HepG2 (cell line): Measurements from ENCODE around the gene MAN1A2. TPM values are rescaled to one million over a fixed set of nuclear protein-coding genes. Genes with fewer than 3 reads are reported as not detected.

Experiments
- ATAC-seq: fragments of 200-7000 bp; cut with Tn5 transposase; 3 replicates; pipeline ENCODE4 v1.9.1; 2020; ENCODE audit warnings: mild to moderate bottlenecking, moderate library complexity
- BruUV-seq: library from RNA; stranded (reverse); fragments of 400-500 nt; replicated peaks from 2 replicates; lab custom pipeline; 2021; lab: Mats Ljungman, UMichigan
- CTCF ChIA-PET: fragments of 300-600 bp; formaldehyde crosslinking; extraction: SDS; loops from one replicate; lab custom pipeline; 2021; ENCODE audit warnings: low total read pairs, inconsistent platforms, low intra/inter-chr PET ratio; lab: Yijun Ruan, JAX
- POLR2A ChIA-PET: fragments of 350-600 bp; sonication (Branson Sonifier 250); formaldehyde crosslinking; loops from one replicate; lab custom pipeline; 2020; ENCODE audit warnings: antibody characterized with exemption, inconsistent platforms; lab: Yijun Ruan, JAX
- DNase-seq: peaks from one replicate; pipeline ENCODE4 v3.0.0-alpha.2; 2015; ENCODE audit warnings: low spot score
- FAIRE-seq: peaks from 3 replicates; lab custom pipeline; 2011; peaks lifted over from hg19 to GRCh38; lab: Jason Lieb, UNC
- H2AFZ ChIP-seq: one replicate; pipeline ENCODE4 v1.6.1; 2011; ENCODE audit warnings: low read length, inconsistent platforms
- H3K27ac ChIP-seq: fragments of 300-600 bp; 3 replicates; pipeline ENCODE4 v1.8.0; 2011; ENCODE audit warnings: mixed run types, mild to moderate bottlenecking, mixed read lengths, low read length, inconsistent platforms; ENCODE audit not compliant: insufficient read depth; ENCODE audit errors: extremely low read length
- H3K27me3 ChIP-seq, 2 experiments: fragments of 200-600 bp in 1 of 2; 2 replicates in 1 of 2; 3 replicates in 1 of 2; pipeline versions ENCODE4 v1.6.0 to v1.8.0; 2011; ENCODE audit warnings: low read length in 2 of 2, mild to moderate bottlenecking in 2 of 2, moderate library complexity in 2 of 2, inconsistent platforms in 1 of 2; ENCODE audit not compliant: insufficient read depth in 2 of 2, control insufficient read depth in 1 of 2
- H3K36me3 ChIP-seq, 2 experiments: fragments of 200-600 bp in 1 of 2; replicated peaks in 1 of 2; 2 replicates in 1 of 2; 3 replicates in 1 of 2; pipeline versions ENCODE4 v1.5.1 to v1.8.0; 2011; ENCODE audit warnings: low read length in 2 of 2, inconsistent platforms in 1 of 2; ENCODE audit not compliant: insufficient read depth in 2 of 2, control insufficient read depth in 1 of 2
- H3K4me1 ChIP-seq: 2 replicates; pipeline ENCODE4 v1.5.1; 2012; ENCODE audit warnings: low read length, inconsistent platforms; ENCODE audit not compliant: insufficient read depth
- H3K4me2 ChIP-seq: 2 replicates; pipeline ENCODE4 v1.6.0; 2011; ENCODE audit warnings: low read depth, low read length, inconsistent platforms
- H3K4me3 ChIP-seq, 3 experiments: fragments of 200-600 bp in 1 of 3; sonication (generic), shearing (Covaris generic) in 1 of 3; replicated peaks in 1 of 3; 2 replicates each; pipeline ENCODE4 v1.5.1; 2011 to 2016; ENCODE audit warnings: low read length in 3 of 3, inconsistent platforms in 2 of 3, low read depth in 2 of 3, mild to moderate bottlenecking in 2 of 3, control low read depth in 1 of 3, mixed read lengths in 1 of 3; ENCODE audit not compliant: insufficient read depth in 1 of 3
- H3K79me2 ChIP-seq: one replicate; pipeline ENCODE4 v1.6.1; 2011; ENCODE audit warnings: low read length, inconsistent platforms; ENCODE audit not compliant: insufficient read depth
- H3K9ac ChIP-seq: 2 replicates; pipeline ENCODE4 v1.6.0; 2011; ENCODE audit warnings: mild to moderate bottlenecking, low read depth, low read length, inconsistent platforms; ENCODE audit not compliant: insufficient read depth
- H3K9me3 ChIP-seq: 2 replicates; pipeline ENCODE4 v1.5.1; 2012; ENCODE audit warnings: mild to moderate bottlenecking, low read length
- H4K20me1 ChIP-seq: 2 replicates; pipeline ENCODE4 v1.6.0; 2011; ENCODE audit warnings: inconsistent platforms, mild to moderate bottlenecking, low read length, moderate library complexity; ENCODE audit not compliant: insufficient read depth
- BORCS8-MEF2B ChIP-seq: sonication (generic); formaldehyde crosslinking; IDR thresholded peaks from 2 replicates; pipeline ENCODE4 v1.8.0; 2022; ENCODE audit warnings: mild to moderate bottlenecking, missing genetic modification reagents
- CCDC6 ChIP-seq: sonication (generic); formaldehyde crosslinking; IDR thresholded peaks from 2 replicates; pipeline ENCODE4 v1.8.1; 2022; ENCODE audit warnings: mild to moderate bottlenecking, missing genetic modification reagents, moderate library complexity
- KDM5A ChIP-seq: fragments of 200-600 bp; sonication (generic); IDR thresholded peaks from 2 replicates; pipeline ENCODE4 v1.7.0; 2018; ENCODE audit warnings: antibody characterized with exemption, mild to moderate bottlenecking, low read length, borderline replicate concordance
- RBFOX2 ChIP-seq: fragments of 200-400 bp; formaldehyde crosslinking; IDR thresholded peaks from 2 replicates; pipeline ENCODE4 v1.6.1; 2017; ENCODE audit warnings: low read depth, mild to moderate bottlenecking, low read length
- REPIN1 ChIP-seq: sonication (generic); formaldehyde crosslinking; IDR thresholded peaks from 2 replicates; pipeline ENCODE4 v1.8.0; 2022; ENCODE audit warnings: missing genetic modification reagents, low read depth, mild to moderate bottlenecking, borderline replicate concordance
- YY1 ChIP-seq: IDR thresholded peaks from 2 replicates; pipeline ENCODE4 v1.6.1; 2011; ENCODE audit warnings: low read length, low read depth, moderate library complexity, mild to moderate bottlenecking; ENCODE audit not compliant: insufficient read depth, insufficient replicate concordance
- ZBTB7B ChIP-seq: sonication (generic); formaldehyde crosslinking; IDR thresholded peaks from 2 replicates; pipeline ENCODE4 v1.4.0; 2020; ENCODE audit warnings: missing genetic modification reagents
- ZFP82 ChIP-seq: sonication (generic); formaldehyde crosslinking; IDR thresholded peaks from 2 replicates; pipeline ENCODE4 v1.5.1; 2020; ENCODE audit warnings: mild to moderate bottlenecking, missing genetic modification reagents, borderline replicate concordance
- ZNF367 ChIP-seq: sonication (generic); formaldehyde crosslinking; IDR thresholded peaks from 2 replicates; pipeline ENCODE4 v1.4.0; 2020; ENCODE audit warnings: missing genetic modification reagents, borderline replicate concordance
- ZNF382 ChIP-seq: sonication (generic); formaldehyde crosslinking; IDR thresholded peaks from 2 replicates; pipeline ENCODE4 v1.5.0; 2020; ENCODE audit warnings: missing genetic modification reagents, mild to moderate bottlenecking, borderline replicate concordance
- ZNF446 ChIP-seq: sonication (generic); formaldehyde crosslinking; IDR thresholded peaks from 2 replicates; pipeline ENCODE4 v1.5.0; 2020; ENCODE audit warnings: mild to moderate bottlenecking, missing genetic modification reagents
- ZNF572 ChIP-seq: sonication (generic); formaldehyde crosslinking; IDR thresholded peaks from 2 replicates; pipeline ENCODE4 v1.5.1; 2020; ENCODE audit warnings: mild to moderate bottlenecking, missing genetic modification reagents
- WGBS: methylation state at CpG from one replicate; pipeline ENCODE4 v1.1.6; 2017; ENCODE audit warnings: low lambda C conversion rate; 5-methylcytosine and 5-hydroxymethylcytosine counted together
- in situ Hi-C: cut with HindIII; loops from 2 replicates; pipeline ENCODE4 v1.10.0; 2017; ENCODE audit warnings: low pct_unique_long_range_greater_than_20kb; ENCODE audit not compliant: extremely low pct_ligation_motif_present
- intact Hi-C: fragments of 100-400 bp; cut with micrococcal nuclease; formaldehyde crosslinking; loops from one replicate; pipeline ENCODE4 v1.10.0; 2022; ENCODE audit not compliant: unreplicated experiment
- polyA plus RNA-seq, 8 experiments: library from polyadenylated mRNA; depleted of rRNA in 3 of 8; stranded (reverse) in 7 of 8; unstranded in 1 of 8; fragments of >200 nt; fragmentation: Illumina TruSeq in 4 of 8; extraction: Trizol in 4 of 8; gene quantifications; 2 replicates each; pipeline versions ENCODE4 v1.2.1 to v1.2.3, GENCODE V29; 2011 to 2016; ENCODE audit warnings: low read depth in 4 of 8, missing spikeins in 1 of 8, mixed read lengths in 1 of 8; ENCODE audit not compliant: insufficient read depth in 1 of 8
- total RNA-seq, 5 experiments: library from RNA; depleted of rRNA; stranded (reverse); fragments of >200 nt; fragmentation: Illumina TruSeq; extraction: Trizol; gene quantifications; 2 replicates each; pipeline ENCODE4 v1.2.3, GENCODE V29; 2016; ENCODE audit warnings: low read depth in 1 of 5
- TF ChIP-seq, protein P1 (sequence below): fragments of 450-650 bp; IDR thresholded peaks from 2 replicates; pipeline ENCODE4 v1.6.1; 2017
- TF ChIP-seq, protein P2 (sequence below): sonication (generic); formaldehyde crosslinking; conservative IDR thresholded peaks from 2 replicates; pipeline ENCODE4 v1.4.0; 2020; ENCODE audit warnings: missing genetic modification reagents
- TF ChIP-seq, protein P3 (sequence below): sonication (generic); formaldehyde crosslinking; IDR thresholded peaks from 2 replicates; pipeline ENCODE4 v1.4.0; 2020; ENCODE audit warnings: missing genetic modification reagents
- TF ChIP-seq, protein P4 (sequence below): sonication (generic); formaldehyde crosslinking; IDR thresholded peaks from 2 replicates; pipeline ENCODE4 v1.8.1; 2023; ENCODE audit warnings: mild to moderate bottlenecking, missing genetic modification reagents

The MAN1A2 gene
- total and polyA plus RNA-seq, 2 of the 13 experiments (the other 11 are each of a cell fraction or from before 2014, with no cell fraction given): 8.0 to 19.9 TPM

DNA sequence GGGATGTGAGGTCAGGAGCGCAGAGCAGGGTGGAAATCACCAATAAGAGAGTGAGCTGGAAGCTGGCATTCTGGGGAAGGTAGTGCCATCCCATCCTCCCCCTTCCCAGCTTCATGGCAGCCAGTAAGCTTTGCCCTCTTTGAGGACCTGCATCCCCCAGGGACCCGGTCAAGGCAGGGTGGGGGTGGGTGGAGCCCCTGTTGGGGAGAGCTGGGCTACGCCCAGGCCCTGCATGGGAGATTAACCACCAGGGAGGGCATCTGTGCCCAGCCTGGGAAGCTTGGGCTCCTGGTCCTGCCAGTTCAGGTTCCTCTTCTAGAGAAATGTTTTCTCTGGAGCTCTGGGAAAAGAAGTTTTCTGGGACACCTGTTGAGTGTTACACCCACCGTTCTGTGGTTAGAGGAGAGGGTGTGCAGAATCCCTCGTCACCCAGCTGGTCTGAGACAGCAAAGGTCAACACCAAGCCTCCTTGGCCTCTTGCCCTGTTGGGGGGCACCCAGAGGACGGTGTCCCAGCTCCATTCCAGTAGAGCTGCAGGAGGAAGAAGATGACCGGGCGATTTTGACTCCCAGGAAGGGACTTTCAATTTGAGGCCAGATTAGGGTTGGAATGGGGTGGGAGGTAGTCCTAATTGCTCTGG is 208.5 kb downstream of the MAN1A2 start:
- Histone ChIP-seq H3K36me3 (no peaks in the 10 kb centered on the region), H3K9ac (no peak overlapping the region), H4K20me1 (no peaks in the 10 kb centered on the region), H3K27ac (no peak overlapping the region), H3K27me3 (peaks cover 0 to 1% of the 10 kb centered on the region in 2 experiments; a peak in 2 of 5 replicates), H2AFZ (no peak overlapping the region), H3K9me3 (no peaks in the 10 kb centered on the region), H3K4me1 (peaks cover 28% of the 10 kb centered on the region), H3K4me2 (no peak overlapping the region), H3K4me3 (no peak overlapping the region), H3K79me2 (no peaks in the 10 kb centered on the region)
- intact Hi-C loops (no loop called here), in situ Hi-C loops (no loop called here)
- FAIRE-seq: no peak
- BruUV-seq: no TSS peak
- TF ChIP-seq, protein P1, sequence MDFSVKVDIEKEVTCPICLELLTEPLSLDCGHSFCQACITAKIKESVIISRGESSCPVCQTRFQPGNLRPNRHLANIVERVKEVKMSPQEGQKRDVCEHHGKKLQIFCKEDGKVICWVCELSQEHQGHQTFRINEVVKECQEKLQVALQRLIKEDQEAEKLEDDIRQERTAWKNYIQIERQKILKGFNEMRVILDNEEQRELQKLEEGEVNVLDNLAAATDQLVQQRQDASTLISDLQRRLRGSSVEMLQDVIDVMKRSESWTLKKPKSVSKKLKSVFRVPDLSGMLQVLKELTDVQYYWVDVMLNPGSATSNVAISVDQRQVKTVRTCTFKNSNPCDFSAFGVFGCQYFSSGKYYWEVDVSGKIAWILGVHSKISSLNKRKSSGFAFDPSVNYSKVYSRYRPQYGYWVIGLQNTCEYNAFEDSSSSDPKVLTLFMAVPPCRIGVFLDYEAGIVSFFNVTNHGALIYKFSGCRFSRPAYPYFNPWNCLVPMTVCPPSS: no peak
- TF ChIP-seq REPIN1 (CRISPR knock-in tag): no peak
- TF ChIP-seq, protein P2, sequence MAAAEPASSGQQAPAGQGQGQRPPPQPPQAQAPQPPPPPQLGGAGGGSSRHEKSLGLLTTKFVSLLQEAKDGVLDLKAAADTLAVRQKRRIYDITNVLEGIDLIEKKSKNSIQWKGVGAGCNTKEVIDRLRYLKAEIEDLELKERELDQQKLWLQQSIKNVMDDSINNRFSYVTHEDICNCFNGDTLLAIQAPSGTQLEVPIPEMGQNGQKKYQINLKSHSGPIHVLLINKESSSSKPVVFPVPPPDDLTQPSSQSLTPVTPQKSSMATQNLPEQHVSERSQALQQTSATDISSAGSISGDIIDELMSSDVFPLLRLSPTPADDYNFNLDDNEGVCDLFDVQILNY (CRISPR knock-in tag): no peak
- TF ChIP-seq, protein P3, sequence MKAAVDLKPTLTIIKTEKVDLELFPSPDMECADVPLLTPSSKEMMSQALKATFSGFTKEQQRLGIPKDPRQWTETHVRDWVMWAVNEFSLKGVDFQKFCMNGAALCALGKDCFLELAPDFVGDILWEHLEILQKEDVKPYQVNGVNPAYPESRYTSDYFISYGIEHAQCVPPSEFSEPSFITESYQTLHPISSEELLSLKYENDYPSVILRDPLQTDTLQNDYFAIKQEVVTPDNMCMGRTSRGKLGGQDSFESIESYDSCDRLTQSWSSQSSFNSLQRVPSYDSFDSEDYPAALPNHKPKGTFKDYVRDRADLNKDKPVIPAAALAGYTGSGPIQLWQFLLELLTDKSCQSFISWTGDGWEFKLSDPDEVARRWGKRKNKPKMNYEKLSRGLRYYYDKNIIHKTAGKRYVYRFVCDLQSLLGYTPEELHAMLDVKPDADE (CRISPR knock-in tag): no peak
- TF ChIP-seq CCDC6 (CRISPR knock-in tag): no peak
- no peak for TF ChIP-seq RBFOX2
- no peak for TF ChIP-seq ZNF572 (CRISPR knock-in tag)
- TF ChIP-seq ZNF446 (CRISPR knock-in tag): no peak
- no peak for TF ChIP-seq ZBTB7B (CRISPR knock-in tag)
- TF ChIP-seq ZNF367 (CRISPR knock-in tag): no peak
- no peak for TF ChIP-seq ZNF382 (CRISPR knock-in tag)
- no peak for TF ChIP-seq YY1
- TF ChIP-seq KDM5A: no peak
- TF ChIP-seq, protein P4, sequence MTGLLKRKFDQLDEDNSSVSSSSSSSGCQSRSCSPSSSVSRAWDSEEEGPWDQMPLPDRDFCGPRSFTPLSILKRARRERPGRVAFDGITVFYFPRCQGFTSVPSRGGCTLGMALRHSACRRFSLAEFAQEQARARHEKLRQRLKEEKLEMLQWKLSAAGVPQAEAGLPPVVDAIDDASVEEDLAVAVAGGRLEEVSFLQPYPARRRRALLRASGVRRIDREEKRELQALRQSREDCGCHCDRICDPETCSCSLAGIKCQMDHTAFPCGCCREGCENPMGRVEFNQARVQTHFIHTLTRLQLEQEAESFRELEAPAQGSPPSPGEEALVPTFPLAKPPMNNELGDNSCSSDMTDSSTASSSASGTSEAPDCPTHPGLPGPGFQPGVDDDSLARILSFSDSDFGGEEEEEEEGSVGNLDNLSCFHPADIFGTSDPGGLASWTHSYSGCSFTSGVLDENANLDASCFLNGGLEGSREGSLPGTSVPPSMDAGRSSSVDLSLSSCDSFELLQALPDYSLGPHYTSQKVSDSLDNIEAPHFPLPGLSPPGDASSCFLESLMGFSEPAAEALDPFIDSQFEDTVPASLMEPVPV (CRISPR knock-in tag): no peak
- no peak for TF ChIP-seq ZFP82 (CRISPR knock-in tag)
- TF ChIP-seq BORCS8-MEF2B (CRISPR knock-in tag): no peak
- CTCF ChIA-PET: no interaction called here
- DNase-seq: no peak
- POLR2A ChIA-PET: no interaction called here
- no peak for ATAC-seq
- 25% methylated on average over 4 of the region's 8 CpGs for WGBS
